Hepatic stellate cell (primary cell): ENCODE results near the gene DICER1.

Experiments
- DNase-seq: peaks from one replicate; pipeline ENCODE4 v3.0.0; 2011; ENCODE audit warnings: low spot score

DICER1 gene

DNA sequence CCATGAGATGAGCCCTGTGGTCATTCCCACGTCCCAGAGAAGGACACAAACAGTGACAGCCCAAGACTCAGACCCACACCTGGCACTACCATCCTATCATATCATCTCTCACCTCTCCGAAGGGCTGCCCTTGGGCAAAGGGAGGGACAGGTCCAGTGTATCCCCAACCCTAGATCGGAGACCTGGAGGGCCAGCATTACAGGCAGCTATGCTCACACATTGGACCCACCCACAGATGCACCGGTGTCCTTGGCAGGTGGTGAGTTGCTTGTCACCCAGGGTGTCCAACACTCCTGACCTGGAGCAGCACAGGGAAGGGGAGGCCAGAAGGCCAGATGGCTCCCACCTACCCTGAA lies 117.4 kb downstream of the DICER1 start:
- DNase-seq, result no peak

DNA sequence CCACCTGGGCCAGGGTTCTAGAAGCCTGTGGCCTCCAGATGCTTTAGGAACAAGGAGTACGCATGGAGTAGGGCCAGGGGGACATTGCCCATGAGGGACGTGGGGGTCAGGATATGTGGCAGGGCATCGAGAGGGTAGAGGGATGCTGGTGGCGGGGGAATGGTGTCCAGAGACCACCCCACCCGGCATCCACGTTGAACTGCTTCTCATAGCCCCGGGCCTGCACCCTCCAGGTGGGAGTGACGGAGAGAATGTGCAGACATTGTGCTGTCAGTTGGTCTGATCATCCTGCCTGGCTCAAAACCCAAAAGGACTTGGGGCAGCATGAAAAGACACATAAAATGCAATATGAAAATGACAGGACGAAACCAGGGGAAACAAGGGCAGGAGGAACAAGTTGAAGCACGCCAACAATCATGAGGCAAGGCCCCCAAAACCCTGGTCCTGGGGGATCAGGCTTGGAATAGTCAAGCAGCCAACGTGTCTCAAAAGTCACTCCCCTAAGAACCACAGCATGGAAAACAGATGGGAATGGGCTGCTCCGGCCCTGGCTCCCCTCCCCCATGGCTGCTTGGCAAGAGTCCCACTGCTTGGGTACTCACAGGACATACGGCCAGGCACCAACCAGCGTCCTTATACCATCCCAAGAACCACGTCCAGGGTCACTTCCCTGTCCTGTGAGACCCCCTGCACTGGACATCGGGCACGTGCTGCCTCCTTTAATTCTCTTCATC lies 117.9 kb downstream of the DICER1 start:
- DNase-seq, result no peak

DNA sequence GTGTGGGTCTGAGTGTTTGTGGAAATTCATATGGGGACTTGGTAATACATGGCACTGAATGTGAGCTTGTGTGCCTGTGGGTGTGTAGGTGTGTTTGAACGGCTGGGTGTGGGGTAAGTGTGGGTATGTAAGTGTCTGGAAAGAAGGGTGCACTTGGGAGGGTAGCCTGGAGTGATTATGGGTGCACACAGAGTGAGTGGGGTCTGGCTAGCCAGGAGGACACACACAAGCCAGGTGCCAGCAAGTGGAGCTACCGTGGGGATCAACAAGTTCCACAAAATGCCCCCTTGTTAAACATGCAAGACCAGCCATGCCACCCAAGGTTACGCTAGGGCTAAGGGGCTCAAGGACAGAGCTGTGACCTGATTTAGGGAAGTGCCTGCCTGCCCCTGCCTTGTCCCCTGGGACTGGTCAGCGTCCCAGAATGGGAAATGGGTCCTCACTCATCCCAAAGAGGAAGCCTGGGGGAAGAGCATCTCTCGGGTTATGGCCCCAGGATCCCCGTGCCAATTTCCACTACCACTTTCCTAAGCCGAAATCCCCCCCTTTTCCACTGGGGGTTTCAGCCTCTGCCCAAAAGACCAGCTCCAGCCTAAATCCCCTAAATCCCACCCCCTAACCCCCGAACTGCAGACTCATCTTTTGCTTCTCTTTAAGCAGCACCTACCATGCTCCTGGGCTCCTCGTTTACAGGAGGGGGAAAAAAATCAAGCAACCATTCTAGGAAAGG lies 118.6 kb downstream of the DICER1 start:
- no peak for DNase-seq

DNA sequence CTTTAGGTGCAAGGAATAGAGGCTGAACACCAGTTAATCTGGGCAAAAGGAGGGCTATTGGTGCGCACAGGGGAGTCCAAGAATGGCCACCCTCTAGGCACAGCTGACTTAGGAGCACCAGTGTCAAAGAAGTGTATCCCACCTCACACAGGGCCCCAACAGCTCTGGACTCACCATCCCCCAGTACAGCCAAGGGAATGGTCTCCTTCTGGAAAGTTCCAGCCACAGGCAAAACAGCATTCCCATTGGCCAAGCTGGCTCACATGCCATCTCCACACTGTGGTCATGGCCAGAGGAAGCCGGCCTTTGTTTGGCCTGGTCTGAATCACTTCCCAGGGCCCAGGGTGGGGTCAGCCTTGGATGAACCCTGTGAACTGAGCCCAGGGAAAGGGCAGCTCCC lies 120.1 kb downstream of the DICER1 start:
- no peak for DNase-seq
